ENCODE data around the gene SVEP1. TPM values are rescaled to one million over a fixed set of nuclear protein-coding genes. Genes with fewer than 3 reads are reported as not detected.

Gene SVEP1
- total and polyA plus RNA-seq, 2 experiments from 2014 or later = 0.18 to 0.63 TPM

DNA sequence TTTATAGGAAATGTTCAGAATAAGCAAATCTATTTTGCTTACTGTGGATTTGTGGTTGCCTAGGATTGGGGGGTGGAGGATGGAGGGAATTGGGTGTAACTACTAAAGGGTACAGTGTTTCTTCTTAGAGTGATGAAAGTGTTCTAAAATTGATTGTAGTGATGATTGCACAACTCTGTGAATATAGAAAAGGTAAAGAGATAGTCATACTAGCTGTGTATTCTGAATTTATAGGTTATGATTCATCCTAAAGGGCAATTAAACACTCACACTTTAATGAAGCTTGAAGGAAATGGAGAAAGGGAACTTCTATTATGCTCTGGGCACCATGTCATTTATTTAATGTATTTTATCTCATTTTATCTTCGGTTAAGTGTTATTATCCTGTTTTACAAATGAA, 251.8 kb downstream of the SVEP1 start (continued):
- TF ChIP-seq JUNB (IDR thresholded peaks at IDR 0.05; ENCODE audit: unreplicated experiment) (no peak), POLR2AphosphoS5 (IDR thresholded peaks at IDR 0.05; ENCODE audit: low read depth) (no peak), ZNF114 (CRISPR knock-in tag; IDR thresholded peaks at IDR 0.05) (no peak), STAT1 (IDR thresholded peaks at IDR 0.05; ENCODE audit: unreplicated experiment) (no peak)

DNA sequence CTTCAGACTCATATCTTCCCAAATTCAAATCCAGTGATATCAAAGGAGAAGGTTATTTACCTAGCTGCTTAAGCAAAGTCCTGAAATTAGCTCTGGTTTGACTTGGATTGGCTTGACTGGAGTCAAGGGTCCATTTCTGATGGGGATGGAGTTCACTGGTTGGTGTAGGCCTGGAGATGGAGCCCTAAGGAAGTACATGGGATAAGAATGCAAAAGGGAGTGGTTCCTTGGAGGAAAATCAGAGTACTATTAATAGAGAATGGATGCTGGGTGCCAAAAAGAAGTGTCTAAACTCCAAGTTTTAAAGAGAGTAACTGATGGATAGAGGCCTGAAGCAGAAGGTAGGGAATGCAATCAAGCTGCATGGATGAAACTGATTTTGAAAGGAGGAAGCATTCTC, 255.7 kb downstream of the SVEP1 start:
- Mint-ChIP-seq H3K27ac (no peak overlapping the region), H3K27me3 (ENCODE audit: insufficient read depth, low read depth, poor library complexity) (no peaks in the 10 kb centered on the region), H3K36me3 (ENCODE audit: low read depth) (no peaks in the 10 kb centered on the region), H3K9me3 (no peaks in the 10 kb centered on the region), H3K4me1 (no peaks in the 10 kb centered on the region), H3K4me3 (no peak overlapping the region)
- Histone ChIP-seq H4K20me1 (replicated peaks; ENCODE audit: insufficient read depth) (no peaks in the 10 kb centered on the region), H2AFZ (no peak overlapping the region), H3K4me3 (no peak overlapping the region), H3K27me3 (ENCODE audit: insufficient read depth) (no peaks in the 10 kb centered on the region), H3K4me2 (no peak overlapping the region), H3K36me3 (ENCODE audit: insufficient read depth) (no peaks in the 10 kb centered on the region), H3K4me1 (ENCODE audit: insufficient read depth) (no peaks in the 10 kb centered on the region), H3K9me2 (ENCODE audit: insufficient read depth) (0 out of 2 replicates have a peak, but pooled peaks cover 7% of the 10 kb centered on the region), H3K27ac (ENCODE audit: low read depth) (no peak overlapping the region), H3K79me2 (replicated peaks; ENCODE audit: insufficient read depth) (no peaks in the 10 kb centered on the region), H3F3A (replicated peaks; ENCODE audit: low read depth) (no peaks in the 10 kb centered on the region)
- no peak for TF ChIP-seq EZH2 (IDR thresholded peaks at IDR 0.05; ENCODE audit: low read depth, unreplicated experiment)
- TF ChIP-seq ZNF331 (CRISPR knock-in tag; IDR thresholded peaks at IDR 0.05; ENCODE audit: low read depth) = no peak
- TF ChIP-seq JUNB (IDR thresholded peaks at IDR 0.05; ENCODE audit: unreplicated experiment) = no peak
- no peak for TF ChIP-seq NANOG (IDR thresholded peaks at IDR 0.05; ENCODE audit: borderline replicate concordance)
- no peak for TF ChIP-seq STAT1 (IDR thresholded peaks at IDR 0.05; ENCODE audit: unreplicated experiment)
- TF ChIP-seq ZNF462 (CRISPR knock-in tag; IDR thresholded peaks at IDR 0.05) = no peak
- no peak for TF ChIP-seq POLR2AphosphoS5 (IDR thresholded peaks at IDR 0.05; ENCODE audit: low read depth)
- TF ChIP-seq, protein P1, sequence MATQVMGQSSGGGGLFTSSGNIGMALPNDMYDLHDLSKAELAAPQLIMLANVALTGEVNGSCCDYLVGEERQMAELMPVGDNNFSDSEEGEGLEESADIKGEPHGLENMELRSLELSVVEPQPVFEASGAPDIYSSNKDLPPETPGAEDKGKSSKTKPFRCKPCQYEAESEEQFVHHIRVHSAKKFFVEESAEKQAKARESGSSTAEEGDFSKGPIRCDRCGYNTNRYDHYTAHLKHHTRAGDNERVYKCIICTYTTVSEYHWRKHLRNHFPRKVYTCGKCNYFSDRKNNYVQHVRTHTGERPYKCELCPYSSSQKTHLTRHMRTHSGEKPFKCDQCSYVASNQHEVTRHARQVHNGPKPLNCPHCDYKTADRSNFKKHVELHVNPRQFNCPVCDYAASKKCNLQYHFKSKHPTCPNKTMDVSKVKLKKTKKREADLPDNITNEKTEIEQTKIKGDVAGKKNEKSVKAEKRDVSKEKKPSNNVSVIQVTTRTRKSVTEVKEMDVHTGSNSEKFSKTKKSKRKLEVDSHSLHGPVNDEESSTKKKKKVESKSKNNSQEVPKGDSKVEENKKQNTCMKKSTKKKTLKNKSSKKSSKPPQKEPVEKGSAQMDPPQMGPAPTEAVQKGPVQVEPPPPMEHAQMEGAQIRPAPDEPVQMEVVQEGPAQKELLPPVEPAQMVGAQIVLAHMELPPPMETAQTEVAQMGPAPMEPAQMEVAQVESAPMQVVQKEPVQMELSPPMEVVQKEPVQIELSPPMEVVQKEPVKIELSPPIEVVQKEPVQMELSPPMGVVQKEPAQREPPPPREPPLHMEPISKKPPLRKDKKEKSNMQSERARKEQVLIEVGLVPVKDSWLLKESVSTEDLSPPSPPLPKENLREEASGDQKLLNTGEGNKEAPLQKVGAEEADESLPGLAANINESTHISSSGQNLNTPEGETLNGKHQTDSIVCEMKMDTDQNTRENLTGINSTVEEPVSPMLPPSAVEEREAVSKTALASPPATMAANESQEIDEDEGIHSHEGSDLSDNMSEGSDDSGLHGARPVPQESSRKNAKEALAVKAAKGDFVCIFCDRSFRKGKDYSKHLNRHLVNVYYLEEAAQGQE (IDR thresholded peaks at IDR 0.05; ENCODE audit: unreplicated experiment) = no peak
- TF ChIP-seq, protein P2, sequence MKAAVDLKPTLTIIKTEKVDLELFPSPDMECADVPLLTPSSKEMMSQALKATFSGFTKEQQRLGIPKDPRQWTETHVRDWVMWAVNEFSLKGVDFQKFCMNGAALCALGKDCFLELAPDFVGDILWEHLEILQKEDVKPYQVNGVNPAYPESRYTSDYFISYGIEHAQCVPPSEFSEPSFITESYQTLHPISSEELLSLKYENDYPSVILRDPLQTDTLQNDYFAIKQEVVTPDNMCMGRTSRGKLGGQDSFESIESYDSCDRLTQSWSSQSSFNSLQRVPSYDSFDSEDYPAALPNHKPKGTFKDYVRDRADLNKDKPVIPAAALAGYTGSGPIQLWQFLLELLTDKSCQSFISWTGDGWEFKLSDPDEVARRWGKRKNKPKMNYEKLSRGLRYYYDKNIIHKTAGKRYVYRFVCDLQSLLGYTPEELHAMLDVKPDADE (IDR thresholded peaks at IDR 0.05) = no peak
- TF ChIP-seq CREB1 (CRISPR knock-in tag; IDR thresholded peaks at IDR 0.05; ENCODE audit: low read depth) = no peak
- TF ChIP-seq, protein P3, sequence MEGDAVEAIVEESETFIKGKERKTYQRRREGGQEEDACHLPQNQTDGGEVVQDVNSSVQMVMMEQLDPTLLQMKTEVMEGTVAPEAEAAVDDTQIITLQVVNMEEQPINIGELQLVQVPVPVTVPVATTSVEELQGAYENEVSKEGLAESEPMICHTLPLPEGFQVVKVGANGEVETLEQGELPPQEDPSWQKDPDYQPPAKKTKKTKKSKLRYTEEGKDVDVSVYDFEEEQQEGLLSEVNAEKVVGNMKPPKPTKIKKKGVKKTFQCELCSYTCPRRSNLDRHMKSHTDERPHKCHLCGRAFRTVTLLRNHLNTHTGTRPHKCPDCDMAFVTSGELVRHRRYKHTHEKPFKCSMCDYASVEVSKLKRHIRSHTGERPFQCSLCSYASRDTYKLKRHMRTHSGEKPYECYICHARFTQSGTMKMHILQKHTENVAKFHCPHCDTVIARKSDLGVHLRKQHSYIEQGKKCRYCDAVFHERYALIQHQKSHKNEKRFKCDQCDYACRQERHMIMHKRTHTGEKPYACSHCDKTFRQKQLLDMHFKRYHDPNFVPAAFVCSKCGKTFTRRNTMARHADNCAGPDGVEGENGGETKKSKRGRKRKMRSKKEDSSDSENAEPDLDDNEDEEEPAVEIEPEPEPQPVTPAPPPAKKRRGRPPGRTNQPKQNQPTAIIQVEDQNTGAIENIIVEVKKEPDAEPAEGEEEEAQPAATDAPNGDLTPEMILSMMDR (conservative IDR thresholded peaks at IDR 0.05; ENCODE audit: low read depth in 2 of 2) = no peak
- no peak for TF ChIP-seq EZH2phosphoT487 (IDR thresholded peaks at IDR 0.05; ENCODE audit: unreplicated experiment)
- TF ChIP-seq ZNF114 (CRISPR knock-in tag; IDR thresholded peaks at IDR 0.05) = no peak
- ATAC-seq (no peak), DNase-seq (ENCODE audit: low spot score) (no peak)
